ENCODE data around the gene CYP4B1.

GRCh38 chr1:46815133-46815532 lies 16.3 kb downstream of the CYP4B1 start:
- TF ChIP-seq, protein P1, sequence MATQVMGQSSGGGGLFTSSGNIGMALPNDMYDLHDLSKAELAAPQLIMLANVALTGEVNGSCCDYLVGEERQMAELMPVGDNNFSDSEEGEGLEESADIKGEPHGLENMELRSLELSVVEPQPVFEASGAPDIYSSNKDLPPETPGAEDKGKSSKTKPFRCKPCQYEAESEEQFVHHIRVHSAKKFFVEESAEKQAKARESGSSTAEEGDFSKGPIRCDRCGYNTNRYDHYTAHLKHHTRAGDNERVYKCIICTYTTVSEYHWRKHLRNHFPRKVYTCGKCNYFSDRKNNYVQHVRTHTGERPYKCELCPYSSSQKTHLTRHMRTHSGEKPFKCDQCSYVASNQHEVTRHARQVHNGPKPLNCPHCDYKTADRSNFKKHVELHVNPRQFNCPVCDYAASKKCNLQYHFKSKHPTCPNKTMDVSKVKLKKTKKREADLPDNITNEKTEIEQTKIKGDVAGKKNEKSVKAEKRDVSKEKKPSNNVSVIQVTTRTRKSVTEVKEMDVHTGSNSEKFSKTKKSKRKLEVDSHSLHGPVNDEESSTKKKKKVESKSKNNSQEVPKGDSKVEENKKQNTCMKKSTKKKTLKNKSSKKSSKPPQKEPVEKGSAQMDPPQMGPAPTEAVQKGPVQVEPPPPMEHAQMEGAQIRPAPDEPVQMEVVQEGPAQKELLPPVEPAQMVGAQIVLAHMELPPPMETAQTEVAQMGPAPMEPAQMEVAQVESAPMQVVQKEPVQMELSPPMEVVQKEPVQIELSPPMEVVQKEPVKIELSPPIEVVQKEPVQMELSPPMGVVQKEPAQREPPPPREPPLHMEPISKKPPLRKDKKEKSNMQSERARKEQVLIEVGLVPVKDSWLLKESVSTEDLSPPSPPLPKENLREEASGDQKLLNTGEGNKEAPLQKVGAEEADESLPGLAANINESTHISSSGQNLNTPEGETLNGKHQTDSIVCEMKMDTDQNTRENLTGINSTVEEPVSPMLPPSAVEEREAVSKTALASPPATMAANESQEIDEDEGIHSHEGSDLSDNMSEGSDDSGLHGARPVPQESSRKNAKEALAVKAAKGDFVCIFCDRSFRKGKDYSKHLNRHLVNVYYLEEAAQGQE (IDR thresholded peaks at IDR 0.05; ENCODE audit: insufficient read depth in 1 of 2, low read depth in 2 of 2, low read length in 2 of 2): no peak
- TF ChIP-seq SIN3A (IDR thresholded peaks at IDR 0.05; ENCODE audit: borderline replicate concordance, insufficient read depth, low read length) (no peak), POLR2AphosphoS5 (IDR thresholded peaks at IDR 0.05; ENCODE audit: low read depth, low read length) (no peak), TAF1 (IDR thresholded peaks at IDR 0.05; ENCODE audit: borderline replicate concordance, insufficient read depth, low read length) (no peak)

Measured in PFSK-1 (cell line).